Measurements from ENCODE around the gene TPCN2.

TPCN2 gene

GRCh38 chr11:69039501-69039900 lies 9.2 kb upstream of the TPCN2 start:
- DNase-seq (ENCODE audit: low read depth), result no peak

- no peak for DNase-seq (ENCODE audit: low read depth)
Measured at GRCh38 chr11:69040051-69040450, 8.7 kb upstream of the TPCN2 start.

- DNase-seq (ENCODE audit: low read depth), result no peak
Measured at GRCh38 chr11:69040581-69041260, 8.0 kb upstream of the TPCN2 start.

- DNase-seq (ENCODE audit: low read depth), result no peak
Measured at GRCh38 chr11:69041516-69041915, 7.2 kb upstream of the TPCN2 start.

- DNase-seq (ENCODE audit: low read depth), result no peak
Measured at GRCh38 chr11:69044111-69045013, 4.4 kb upstream of the TPCN2 start.

- DNase-seq (ENCODE audit: low read depth), result no peak
Measured at GRCh38 chr11:69048031-69048693, 570 bp upstream of the TPCN2 start.

GRCh38 chr11:69049490-69049867 lies 747 bp downstream of the TPCN2 start:
- DNase-seq (ENCODE audit: low read depth), result no peak

- no peak for DNase-seq (ENCODE audit: low read depth)
Measured at GRCh38 chr11:69050592-69051380, 2.1 kb downstream of the TPCN2 start.

- DNase-seq (ENCODE audit: low read depth), result no peak
Measured at GRCh38 chr11:69051381-69052342, 2.9 kb downstream of the TPCN2 start.

- DNase-seq (ENCODE audit: low read depth), result no peak
Measured at GRCh38 chr11:69052343-69053168, 3.8 kb downstream of the TPCN2 start.

- DNase-seq (ENCODE audit: low read depth), result no peak
Measured at GRCh38 chr11:69053169-69053477, 4.4 kb downstream of the TPCN2 start.

- no peak for DNase-seq (ENCODE audit: low read depth)
Measured at GRCh38 chr11:69053546-69054396, 5.0 kb downstream of the TPCN2 start.

- DNase-seq (ENCODE audit: low read depth), result no peak
Measured at GRCh38 chr11:69054397-69055211, 5.9 kb downstream of the TPCN2 start.

- no peak for DNase-seq (ENCODE audit: low read depth)
Measured at GRCh38 chr11:69055212-69055586, 6.5 kb downstream of the TPCN2 start.

GRCh38 chr11:69055598-69056516 lies 7.1 kb downstream of the TPCN2 start:
- no peak for DNase-seq (ENCODE audit: low read depth)

GRCh38 chr11:69057236-69057635 lies 8.5 kb downstream of the TPCN2 start:
- DNase-seq (ENCODE audit: low read depth), result no peak

- no peak for DNase-seq (ENCODE audit: low read depth)
Measured at GRCh38 chr11:69057801-69058200, 9.1 kb downstream of the TPCN2 start.
